Epithelial cell of esophagus (primary cell): ENCODE measurements around the gene NT5C1B.

Source experiments
- DNase-seq: peaks from one replicate; pipeline ENCODE4 v3.0.0; 2010; ENCODE audit warnings: low read depth
- H3K4me3 ChIP-seq: 2 replicates; pipeline ENCODE4 v1.5.1; 2011; ENCODE audit warnings: mild to moderate bottlenecking, low read length, control low read depth
- TF ChIP-seq, protein P1 (sequence below): IDR thresholded peaks from 2 replicates; pipeline ENCODE4 v1.5.1; 2011; ENCODE audit warnings: low read depth, mild to moderate bottlenecking, low read length, control low read depth, inconsistent platforms; ENCODE audit not compliant: insufficient read depth; ENCODE audit errors: missing control alignments

The NT5C1B gene

DNA sequence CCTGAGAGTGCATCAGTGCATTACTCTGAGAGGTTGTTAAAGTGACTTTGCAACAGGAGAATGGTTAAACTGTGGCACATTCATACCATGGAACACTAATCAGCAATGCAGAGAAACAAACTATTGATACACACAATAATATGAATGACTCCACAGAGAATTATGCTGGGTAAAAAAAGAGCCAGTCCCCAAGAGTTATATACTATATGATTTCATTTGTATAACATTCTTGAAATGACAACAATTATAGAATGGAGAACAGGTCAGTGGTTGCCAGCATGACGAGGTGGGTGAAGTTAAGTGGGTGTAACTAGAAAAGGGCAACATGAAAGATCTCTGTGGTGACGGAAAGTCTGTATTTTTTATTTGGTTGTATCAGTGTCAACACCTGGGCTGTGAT is 3.0 kb upstream of the NT5C1B start:
- TF ChIP-seq, protein P1, sequence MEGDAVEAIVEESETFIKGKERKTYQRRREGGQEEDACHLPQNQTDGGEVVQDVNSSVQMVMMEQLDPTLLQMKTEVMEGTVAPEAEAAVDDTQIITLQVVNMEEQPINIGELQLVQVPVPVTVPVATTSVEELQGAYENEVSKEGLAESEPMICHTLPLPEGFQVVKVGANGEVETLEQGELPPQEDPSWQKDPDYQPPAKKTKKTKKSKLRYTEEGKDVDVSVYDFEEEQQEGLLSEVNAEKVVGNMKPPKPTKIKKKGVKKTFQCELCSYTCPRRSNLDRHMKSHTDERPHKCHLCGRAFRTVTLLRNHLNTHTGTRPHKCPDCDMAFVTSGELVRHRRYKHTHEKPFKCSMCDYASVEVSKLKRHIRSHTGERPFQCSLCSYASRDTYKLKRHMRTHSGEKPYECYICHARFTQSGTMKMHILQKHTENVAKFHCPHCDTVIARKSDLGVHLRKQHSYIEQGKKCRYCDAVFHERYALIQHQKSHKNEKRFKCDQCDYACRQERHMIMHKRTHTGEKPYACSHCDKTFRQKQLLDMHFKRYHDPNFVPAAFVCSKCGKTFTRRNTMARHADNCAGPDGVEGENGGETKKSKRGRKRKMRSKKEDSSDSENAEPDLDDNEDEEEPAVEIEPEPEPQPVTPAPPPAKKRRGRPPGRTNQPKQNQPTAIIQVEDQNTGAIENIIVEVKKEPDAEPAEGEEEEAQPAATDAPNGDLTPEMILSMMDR: no peak
- no peak overlapping the region for H3K4me3 ChIP-seq
- DNase-seq: no peak

DNA sequence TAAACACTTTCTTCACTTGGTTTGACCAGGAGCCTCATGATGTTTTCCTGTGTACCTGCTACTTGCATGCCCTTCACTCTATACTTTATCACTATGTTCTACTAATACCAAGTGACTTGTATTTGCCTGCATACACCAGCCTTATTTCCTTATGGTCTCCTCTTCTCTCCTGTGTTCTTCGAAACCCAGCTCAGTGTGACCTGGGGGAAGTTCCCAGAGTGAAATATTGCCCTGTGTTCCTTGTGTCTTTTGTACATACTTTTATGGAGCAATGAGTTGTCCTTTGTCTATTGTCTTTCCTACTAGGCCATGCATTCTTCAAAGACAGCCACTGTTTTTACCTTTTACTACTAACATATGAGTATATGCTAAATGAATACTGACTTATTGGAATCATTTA is 567 bp downstream of the NT5C1B start:
- TF ChIP-seq, protein P1: no peak
- DNase-seq: no peak
- H3K4me3 ChIP-seq: no peak overlapping the region

- TF ChIP-seq, protein P1: no peak
- DNase-seq: no peak
- H3K4me3 ChIP-seq: no peak overlapping the region
Observed at GRCh38 chr2:18588049-18588448, 1.3 kb downstream of the NT5C1B start.

DNA sequence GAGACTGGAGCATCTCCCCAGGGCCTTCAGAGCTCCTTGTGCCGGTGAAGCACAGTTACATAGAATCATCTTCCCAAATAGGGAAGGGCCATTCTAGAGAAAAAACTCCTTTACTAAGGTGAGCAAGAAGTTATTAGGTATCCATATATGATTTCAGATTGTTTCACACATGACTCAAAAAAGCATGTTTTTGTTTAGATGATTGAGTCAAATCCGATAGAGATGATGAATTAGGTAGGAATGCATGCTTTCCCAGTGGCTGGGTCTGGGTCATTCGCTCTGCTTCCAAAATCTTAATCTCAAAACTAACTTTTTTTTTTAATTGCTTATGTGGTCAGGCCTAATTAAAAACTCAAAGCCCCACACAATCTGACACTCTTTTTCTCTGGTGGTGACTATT is 3.8 kb downstream of the NT5C1B start:
- peak; percentile 45 for DNase-seq
- TF ChIP-seq, protein P1: no peak
- no peak overlapping the region for H3K4me3 ChIP-seq

DNA sequence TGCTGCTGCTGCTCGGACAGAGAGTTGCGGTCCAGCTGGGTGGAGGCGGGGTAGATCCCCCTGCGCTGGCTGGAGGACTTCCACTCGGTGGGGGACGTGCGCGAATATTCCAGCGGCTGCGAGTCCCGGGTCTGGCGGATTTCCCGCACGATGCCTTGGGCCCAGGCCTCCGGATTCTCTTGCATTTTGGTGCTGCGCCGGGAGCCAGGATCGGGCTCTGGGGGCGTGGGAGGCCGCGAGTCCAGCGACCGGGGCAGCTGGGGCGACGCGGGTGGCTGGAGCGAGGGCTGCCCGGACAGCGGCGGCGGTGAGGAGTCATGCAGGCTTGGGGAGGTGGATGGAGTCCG is 4.8 kb downstream of the NT5C1B start:
- TF ChIP-seq, protein P1: no peak
- DNase-seq: no peak
- H3K4me3 ChIP-seq: no peak overlapping the region

GRCh38 chr2:18583905-18584607 is 5.3 kb downstream of the NT5C1B start:
- no peak for DNase-seq
- TF ChIP-seq, protein P1: no peak
- H3K4me3 ChIP-seq: no peak overlapping the region

GRCh38 chr2:18580606-18581005 is 8.8 kb downstream of the NT5C1B start:
- H3K4me3 ChIP-seq: no peak overlapping the region
- DNase-seq: no peak
- TF ChIP-seq, protein P1: no peak
